SU-DHL-6 (cell line): Measurements from ENCODE around the gene TRPM8.

Experiments used
- CTCF ChIP-seq: fragments of 200-600 bp; sonication (generic); IDR thresholded peaks from one replicate; pipeline ENCODE4 v1.5.1; 2017; ENCODE audit warnings: antibody characterized with exemption, mild to moderate bottlenecking, low read length, moderate library complexity; ENCODE audit not compliant: insufficient read depth, poor library complexity, severe bottlenecking
- EZH2phosphoT487 ChIP-seq: fragments of 200-600 bp; sonication (generic), shearing (Covaris generic); conservative IDR thresholded peaks from 2 replicates; pipeline ENCODE4 v1.6.1; 2018; ENCODE audit warnings: mild to moderate bottlenecking, antibody characterized with exemption, low read length, moderate library complexity, mixed read lengths

- TF ChIP-seq CTCF (no peak), EZH2phosphoT487 (no peak)
These were observed 129.3 kb downstream of the TRPM8 start for GRCh38 chr2:234046521-234046920.
